HCT116 (cell line): Measurements from ENCODE around the gene GSTO2.

Source experiments
- EZH2 ChIP-seq: fragments of 200-600 bp; sonication (generic); IDR thresholded peaks from 2 replicates; pipeline ENCODE4 v1.6.1; 2017; ENCODE audit warnings: antibody characterized with exemption, mixed run types
- POLR2A ChIP-seq: IDR thresholded peaks from 2 replicates; pipeline ENCODE4 v1.7.0; 2011; ENCODE audit warnings: borderline replicate concordance; ENCODE audit not compliant: insufficient read depth, insufficient read length; ENCODE audit errors: extremely low read depth
- POLR2AphosphoS5 ChIP-seq: IDR thresholded peaks from 2 replicates; pipeline ENCODE4 v1.6.1; 2011; ENCODE audit warnings: mild to moderate bottlenecking, low read depth, low read length, moderate library complexity
- SIN3A ChIP-seq: IDR thresholded peaks from 2 replicates; pipeline ENCODE4 v1.6.1; 2012; ENCODE audit warnings: low read depth
- TF ChIP-seq, protein P1 (sequence below): IDR thresholded peaks from 2 replicates; pipeline ENCODE4 v1.6.1; 2012; ENCODE audit warnings: low read depth
- TF ChIP-seq, protein P2 (sequence below), 3 experiments: fragments of 200-600 bp in 1 of 3; sonication (generic) in 1 of 3; IDR thresholded peaks in 2 of 3; conservative IDR thresholded peaks in 1 of 3; 2 replicates each; pipeline ENCODE4 v1.5.1; 2012 to 2017; ENCODE audit warnings: low read depth in 2 of 3, low read length in 2 of 3, antibody characterized with exemption in 1 of 3, borderline replicate concordance in 1 of 3, control low read depth in 1 of 3, mild to moderate bottlenecking in 1 of 3, mixed read lengths in 1 of 3, mixed run types in 1 of 3, moderate library complexity in 1 of 3; ENCODE audit not compliant: insufficient read depth in 1 of 3

DNA sequence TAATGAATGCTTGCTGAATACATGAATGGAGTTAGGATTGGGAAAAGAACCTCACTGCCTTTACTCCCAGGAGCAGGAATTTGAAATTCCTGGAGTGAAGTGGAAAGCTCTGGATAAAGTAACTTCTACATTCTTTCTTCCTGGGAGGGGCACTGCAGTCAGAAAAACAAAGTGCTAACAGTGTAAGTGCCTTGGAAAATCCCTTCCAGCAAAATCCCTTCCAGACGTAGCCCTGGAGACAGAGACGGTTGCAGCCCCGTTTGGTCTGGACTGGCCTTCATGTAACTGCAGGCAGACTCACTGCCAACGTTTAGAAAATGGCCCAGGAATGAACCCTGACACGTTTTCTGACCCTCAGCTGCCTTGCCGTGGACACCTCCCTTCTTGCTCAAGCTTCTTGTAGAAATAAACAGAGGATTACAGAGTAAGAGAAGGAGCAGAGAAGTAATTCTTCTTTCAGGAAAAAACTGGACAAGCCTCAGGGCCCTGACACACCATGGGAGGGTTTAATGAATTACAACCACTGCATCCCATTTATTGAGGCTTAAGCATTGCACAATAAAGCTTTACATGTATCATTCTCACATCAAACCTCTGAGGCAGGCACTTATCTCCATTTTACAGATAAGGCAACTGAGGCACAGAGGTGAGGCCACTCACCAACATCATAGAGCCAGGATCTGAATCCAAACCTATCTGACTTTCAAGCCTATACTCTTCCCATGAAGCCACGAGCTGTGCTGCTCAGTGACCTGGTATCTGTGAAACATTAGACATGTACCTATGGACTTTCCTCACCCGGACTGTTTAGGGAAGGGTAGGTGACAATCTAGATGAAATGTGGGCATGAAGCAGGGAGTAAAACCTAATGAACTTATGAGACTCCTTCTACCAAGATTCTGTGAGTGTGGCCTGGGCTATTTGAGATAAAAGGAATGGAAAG is 61.5 kb downstream of the GSTO2 start:
- TF ChIP-seq, protein P1, sequence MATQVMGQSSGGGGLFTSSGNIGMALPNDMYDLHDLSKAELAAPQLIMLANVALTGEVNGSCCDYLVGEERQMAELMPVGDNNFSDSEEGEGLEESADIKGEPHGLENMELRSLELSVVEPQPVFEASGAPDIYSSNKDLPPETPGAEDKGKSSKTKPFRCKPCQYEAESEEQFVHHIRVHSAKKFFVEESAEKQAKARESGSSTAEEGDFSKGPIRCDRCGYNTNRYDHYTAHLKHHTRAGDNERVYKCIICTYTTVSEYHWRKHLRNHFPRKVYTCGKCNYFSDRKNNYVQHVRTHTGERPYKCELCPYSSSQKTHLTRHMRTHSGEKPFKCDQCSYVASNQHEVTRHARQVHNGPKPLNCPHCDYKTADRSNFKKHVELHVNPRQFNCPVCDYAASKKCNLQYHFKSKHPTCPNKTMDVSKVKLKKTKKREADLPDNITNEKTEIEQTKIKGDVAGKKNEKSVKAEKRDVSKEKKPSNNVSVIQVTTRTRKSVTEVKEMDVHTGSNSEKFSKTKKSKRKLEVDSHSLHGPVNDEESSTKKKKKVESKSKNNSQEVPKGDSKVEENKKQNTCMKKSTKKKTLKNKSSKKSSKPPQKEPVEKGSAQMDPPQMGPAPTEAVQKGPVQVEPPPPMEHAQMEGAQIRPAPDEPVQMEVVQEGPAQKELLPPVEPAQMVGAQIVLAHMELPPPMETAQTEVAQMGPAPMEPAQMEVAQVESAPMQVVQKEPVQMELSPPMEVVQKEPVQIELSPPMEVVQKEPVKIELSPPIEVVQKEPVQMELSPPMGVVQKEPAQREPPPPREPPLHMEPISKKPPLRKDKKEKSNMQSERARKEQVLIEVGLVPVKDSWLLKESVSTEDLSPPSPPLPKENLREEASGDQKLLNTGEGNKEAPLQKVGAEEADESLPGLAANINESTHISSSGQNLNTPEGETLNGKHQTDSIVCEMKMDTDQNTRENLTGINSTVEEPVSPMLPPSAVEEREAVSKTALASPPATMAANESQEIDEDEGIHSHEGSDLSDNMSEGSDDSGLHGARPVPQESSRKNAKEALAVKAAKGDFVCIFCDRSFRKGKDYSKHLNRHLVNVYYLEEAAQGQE = no peak
- no peak for TF ChIP-seq POLR2AphosphoS5
- no peak for TF ChIP-seq EZH2
- TF ChIP-seq, protein P2, sequence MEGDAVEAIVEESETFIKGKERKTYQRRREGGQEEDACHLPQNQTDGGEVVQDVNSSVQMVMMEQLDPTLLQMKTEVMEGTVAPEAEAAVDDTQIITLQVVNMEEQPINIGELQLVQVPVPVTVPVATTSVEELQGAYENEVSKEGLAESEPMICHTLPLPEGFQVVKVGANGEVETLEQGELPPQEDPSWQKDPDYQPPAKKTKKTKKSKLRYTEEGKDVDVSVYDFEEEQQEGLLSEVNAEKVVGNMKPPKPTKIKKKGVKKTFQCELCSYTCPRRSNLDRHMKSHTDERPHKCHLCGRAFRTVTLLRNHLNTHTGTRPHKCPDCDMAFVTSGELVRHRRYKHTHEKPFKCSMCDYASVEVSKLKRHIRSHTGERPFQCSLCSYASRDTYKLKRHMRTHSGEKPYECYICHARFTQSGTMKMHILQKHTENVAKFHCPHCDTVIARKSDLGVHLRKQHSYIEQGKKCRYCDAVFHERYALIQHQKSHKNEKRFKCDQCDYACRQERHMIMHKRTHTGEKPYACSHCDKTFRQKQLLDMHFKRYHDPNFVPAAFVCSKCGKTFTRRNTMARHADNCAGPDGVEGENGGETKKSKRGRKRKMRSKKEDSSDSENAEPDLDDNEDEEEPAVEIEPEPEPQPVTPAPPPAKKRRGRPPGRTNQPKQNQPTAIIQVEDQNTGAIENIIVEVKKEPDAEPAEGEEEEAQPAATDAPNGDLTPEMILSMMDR (IDR thresholded peaks at IDR 0.05 in 2 of 3, conservative IDR thresholded peaks at IDR 0.05 in 1 of 3; ENCODE audit: borderline replicate concordance in 1 of 3, insufficient read depth in 1 of 3, low read depth in 2 of 3, low read length in 2 of 3) = no peak
- TF ChIP-seq POLR2A = no peak
- no peak for TF ChIP-seq SIN3A
